Measurements from ENCODE around the gene FREM1.

The FREM1 gene

DNA sequence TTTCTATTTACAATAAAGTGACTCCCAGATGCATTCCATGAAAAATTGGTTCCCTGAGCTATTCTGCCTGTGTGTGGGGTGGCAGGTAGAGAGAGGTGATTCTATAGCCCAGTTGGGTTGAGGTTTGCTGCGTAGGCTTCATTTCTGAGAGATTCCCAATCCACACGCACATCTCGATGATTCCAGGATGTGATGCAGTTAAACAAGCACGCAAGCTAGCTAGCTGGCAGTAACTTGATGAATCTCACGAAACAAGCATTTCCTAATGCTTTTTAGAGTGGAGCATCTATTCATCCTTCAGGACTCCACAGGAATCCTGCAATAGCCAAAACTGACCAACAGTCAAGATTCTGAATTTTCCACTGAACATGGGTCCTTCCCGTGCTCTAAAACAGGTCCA lies 143.9 kb downstream of the FREM1 start:
- in situ Hi-C loops (cut with MboI; ENCODE audit: low sequenced_read_pairs) = no loop called here

DNA sequence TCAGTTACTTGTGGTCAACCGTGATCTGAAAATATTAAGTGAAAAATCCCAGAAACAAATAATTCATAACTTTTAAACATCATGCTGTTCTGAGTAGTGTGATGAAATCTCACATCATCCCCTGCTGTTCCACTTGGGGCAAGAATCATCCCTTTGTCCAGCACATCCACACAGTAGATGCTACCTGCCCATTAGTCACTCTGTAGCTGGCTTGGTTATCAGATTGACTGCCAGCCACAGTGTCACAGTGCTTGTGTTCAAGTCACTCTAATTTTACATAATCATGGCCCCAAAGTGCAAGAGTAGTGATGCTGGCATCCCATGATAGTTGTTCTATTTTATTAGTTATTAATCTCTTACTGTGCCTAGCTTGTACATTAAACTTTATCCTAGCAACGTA lies 148.6 kb downstream of the FREM1 start:
- in situ Hi-C loops (cut with MboI; ENCODE audit: low sequenced_read_pairs) = no loop called here

DNA sequence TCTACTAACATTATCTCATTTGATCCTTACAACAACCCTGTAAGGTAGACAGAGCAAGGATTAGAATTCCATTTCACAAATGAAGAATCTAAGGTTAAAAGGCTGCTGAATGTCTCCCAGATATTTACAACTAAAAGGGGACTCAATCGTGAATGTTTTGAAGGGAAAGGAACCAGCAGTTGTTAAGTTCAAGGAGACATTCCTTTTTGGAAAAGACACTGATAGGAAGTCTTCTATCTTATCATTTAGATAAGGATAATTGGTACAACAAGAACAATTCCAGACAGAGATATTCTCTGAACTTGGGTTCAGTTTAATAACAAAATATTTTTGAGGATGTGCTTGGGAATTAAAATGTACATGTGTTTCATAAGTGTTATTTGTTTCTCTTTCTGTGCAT lies 150.2 kb downstream of the FREM1 start:
- in situ Hi-C loops (cut with MboI; ENCODE audit: low sequenced_read_pairs) = no loop called here

DNA sequence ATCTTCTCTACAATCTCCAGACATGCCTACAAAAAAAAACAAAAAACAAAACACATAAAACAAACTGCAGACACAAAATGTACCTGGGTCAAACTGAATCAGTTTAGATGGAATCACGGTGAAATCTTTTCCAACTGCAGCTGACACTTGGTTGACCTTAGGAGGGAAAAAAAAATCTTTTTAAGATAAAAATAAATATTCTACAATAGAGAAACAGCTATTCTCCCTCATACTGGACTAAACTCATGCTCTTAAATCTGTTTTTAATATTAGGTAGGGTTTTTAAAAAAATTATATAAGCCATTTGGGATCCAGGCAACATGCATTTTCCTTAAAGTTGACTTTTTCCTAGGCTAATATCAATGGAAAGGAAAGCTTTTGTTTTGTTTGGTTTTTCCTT lies 153.9 kb downstream of the FREM1 start:
- in situ Hi-C loops (cut with MboI; ENCODE audit: low sequenced_read_pairs) = no loop called here

DNA sequence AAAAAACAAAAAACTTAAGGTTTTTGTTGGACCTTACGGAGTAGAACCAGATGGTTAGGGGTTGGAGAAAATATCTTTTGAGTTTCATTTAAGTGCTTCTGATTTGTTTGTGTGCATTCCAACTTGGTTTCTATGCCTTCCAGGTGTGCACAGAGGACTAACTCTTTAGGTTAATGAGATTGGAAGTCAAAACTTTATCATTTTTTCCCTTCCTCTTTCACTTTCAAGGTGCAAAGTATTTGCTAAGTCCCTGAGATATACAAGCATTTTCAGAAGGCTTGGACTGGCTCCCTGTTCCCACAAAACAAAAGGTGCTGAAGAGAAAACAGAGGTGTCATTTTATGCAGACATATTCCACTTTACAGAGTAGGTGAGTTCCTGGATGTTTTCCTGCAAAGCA lies 157.4 kb downstream of the FREM1 start:
- in situ Hi-C loops (cut with MboI; ENCODE audit: low sequenced_read_pairs) = no loop called here

DNA sequence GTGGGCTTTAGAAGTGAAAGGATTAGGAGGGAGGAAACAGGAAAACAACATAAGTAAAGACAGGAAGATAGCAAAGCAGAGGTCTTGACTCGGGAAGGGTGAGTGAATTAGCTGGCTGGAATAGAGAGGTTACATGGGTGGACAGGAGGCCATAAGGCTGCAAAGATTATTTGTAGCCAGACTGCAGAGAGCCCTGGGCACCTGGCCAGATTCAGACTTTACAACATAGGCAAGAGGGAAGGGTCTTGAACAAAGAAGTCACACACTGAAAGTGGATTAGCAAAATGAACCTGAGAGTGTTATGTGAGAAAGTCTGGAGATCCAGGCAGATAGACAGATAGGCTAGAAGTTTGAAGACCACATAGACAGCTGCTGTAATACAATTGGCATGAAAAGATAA lies 158.0 kb downstream of the FREM1 start:
- in situ Hi-C loops (cut with MboI; ENCODE audit: low sequenced_read_pairs) = no loop called here

DNA sequence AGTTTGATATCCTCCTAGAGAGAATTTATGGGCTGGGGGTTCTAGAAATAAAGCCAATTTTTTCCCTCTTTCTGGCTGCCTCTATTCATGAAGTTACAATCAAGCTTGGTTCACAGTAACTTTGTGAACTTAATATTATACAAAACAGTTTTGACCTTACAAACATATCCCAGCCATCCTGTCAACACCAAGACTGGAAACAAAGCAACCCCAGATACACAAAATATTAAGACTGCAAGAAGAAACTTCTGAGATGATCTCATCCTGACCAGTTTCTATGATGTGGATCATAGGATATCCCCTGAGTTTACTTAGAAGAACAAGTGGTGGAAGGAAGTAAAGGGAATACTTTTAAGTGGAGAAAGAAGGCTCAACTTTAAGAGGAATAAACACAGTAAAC lies 159.4 kb downstream of the FREM1 start:
- in situ Hi-C loops (cut with MboI; ENCODE audit: low sequenced_read_pairs) = no loop called here

DNA sequence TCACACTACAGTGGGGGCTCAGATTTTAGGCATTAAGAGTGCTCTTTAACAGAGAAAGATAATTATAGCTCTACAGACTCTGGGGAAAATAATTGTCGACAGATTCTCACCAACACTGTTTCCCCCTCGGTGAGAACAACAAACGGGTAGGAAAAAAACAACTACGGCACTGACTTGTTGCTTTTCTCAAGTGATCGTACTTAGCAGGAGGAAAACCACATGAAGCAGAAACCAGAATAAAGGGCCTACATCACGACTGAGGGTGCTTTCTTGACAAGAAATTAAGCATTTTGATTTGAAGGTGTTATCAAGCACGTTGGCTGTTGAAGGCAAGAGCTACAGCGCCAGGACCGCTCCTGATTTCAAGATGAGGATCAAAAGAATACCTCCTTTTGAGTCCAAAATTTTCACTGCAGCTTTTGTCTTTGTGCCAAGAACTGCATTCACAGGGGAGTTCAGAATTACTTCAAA lies 160.5 kb downstream of the FREM1 start:
- in situ Hi-C loops (cut with MboI; ENCODE audit: low sequenced_read_pairs) = no loop called here

DNA sequence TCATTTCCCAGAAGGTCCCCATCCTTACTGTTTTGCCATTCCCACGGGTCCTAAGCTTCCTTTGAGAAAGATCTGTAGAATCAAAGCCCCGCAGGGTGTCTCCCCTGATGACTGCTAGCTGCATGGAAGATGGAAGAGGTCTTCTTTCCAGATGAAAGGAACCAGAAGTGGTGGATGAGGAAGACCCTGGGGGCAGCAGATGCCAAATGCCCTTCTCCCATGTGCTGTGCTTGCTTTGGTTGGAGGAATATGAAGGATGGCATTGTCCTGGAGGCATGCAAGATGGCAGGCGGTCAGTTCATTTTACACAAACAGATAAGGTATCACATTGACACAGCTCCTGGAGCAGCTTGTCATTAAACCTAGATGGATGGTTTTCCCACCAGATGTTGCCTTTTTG lies 161.9 kb downstream of the FREM1 start:
- in situ Hi-C loops (cut with MboI; ENCODE audit: low sequenced_read_pairs) = no loop called here

DNA sequence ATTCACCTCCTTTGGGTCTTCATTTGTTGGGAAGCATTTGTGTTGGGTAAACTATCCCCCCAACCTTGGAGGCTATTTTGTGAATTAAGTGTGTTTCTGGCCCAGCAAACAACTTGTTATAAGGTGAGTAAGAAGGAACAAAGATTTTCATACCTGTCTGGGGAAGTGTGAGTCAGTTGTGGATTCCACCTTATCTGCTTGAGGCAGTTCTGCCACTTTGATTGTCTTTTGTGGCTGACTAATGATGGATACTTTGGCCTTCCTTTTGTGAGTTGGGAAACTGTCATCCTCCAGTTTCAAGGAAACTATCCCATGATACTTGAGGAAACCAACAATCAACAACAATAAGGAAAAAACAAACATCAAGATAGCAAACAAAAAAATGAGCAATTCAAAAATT lies 163.1 kb downstream of the FREM1 start:
- in situ Hi-C loops (cut with MboI; ENCODE audit: low sequenced_read_pairs) = no loop called here

DNA sequence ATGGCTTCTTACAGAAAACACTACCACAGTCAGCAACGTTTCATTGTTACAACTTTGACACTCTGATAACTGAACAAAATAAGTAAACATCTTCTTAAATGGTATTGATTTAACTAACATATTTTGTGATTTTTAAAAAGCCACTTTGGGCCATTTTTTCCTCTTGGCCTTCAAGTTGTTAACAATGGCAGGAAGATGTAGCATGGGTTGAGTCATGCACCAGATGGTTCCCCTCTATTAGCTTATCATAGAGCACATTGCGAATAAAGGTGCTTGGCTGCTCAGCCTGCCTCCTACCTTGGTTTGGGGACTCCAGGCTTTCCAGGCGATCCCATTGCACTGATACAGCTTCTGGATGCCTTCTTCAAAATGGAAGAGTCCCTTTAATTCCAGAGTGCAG lies 163.6 kb downstream of the FREM1 start:
- in situ Hi-C loops (cut with MboI; ENCODE audit: low sequenced_read_pairs) = no loop called here

DNA sequence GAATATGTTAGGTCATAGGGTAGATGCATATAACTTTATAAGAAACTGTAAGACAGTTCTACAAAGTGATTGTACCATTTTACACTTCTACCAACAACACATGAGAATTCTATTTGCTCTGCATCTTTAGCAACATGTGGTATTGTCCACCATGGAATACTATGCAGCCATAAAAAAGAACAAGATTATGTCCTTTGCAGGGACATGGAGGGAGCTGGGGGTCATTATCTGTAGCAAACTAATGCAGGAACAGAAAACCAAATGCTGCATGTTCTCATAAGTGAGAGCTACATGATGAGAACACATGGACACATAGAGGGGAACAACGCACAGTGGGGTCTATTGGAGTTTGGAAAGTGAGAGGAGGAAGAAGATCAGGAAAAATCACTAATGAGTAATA lies 165.5 kb downstream of the FREM1 start:
- in situ Hi-C loops (cut with MboI; ENCODE audit: low sequenced_read_pairs) = no loop called here

DNA sequence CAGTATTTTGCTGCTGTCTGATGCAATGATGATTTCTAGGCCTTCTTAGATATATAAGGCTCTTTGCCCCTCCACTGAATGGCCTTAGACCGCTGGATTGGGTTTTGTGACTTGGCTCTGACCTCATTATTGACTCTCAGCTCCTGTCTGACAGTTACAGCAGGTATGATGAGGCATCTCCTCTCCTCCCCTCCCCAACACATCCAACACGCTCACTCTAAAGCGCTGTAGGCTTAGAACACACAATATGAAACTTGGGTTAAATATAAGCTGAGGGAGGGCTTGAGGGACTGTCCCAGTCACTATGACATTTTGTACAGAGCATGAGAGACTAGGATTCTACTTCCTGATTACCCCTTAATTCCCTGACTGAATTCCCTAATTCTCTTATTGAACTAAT lies 168.9 kb downstream of the FREM1 start:
- in situ Hi-C loops (cut with MboI; ENCODE audit: low sequenced_read_pairs) = no loop called here

DNA sequence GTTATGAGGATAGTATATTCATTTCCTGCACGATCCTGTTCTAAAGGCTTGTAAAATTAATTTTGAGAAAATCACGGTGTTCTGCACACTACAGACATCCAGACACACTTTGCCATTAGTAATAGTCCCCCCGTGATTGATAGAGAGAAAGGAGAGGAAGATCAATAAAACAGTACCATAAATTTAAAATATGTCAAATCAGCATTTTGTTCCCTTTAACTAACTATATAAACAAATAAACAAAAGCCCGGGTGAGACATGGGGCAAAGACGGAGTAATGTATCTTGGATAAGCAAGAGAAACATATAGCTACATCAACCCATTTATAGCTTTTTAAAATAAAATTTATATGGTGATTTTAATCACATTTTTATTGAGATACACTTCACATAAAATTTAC lies 177.1 kb downstream of the FREM1 start:
- in situ Hi-C loops (cut with MboI; ENCODE audit: low sequenced_read_pairs) = no loop called here

DNA sequence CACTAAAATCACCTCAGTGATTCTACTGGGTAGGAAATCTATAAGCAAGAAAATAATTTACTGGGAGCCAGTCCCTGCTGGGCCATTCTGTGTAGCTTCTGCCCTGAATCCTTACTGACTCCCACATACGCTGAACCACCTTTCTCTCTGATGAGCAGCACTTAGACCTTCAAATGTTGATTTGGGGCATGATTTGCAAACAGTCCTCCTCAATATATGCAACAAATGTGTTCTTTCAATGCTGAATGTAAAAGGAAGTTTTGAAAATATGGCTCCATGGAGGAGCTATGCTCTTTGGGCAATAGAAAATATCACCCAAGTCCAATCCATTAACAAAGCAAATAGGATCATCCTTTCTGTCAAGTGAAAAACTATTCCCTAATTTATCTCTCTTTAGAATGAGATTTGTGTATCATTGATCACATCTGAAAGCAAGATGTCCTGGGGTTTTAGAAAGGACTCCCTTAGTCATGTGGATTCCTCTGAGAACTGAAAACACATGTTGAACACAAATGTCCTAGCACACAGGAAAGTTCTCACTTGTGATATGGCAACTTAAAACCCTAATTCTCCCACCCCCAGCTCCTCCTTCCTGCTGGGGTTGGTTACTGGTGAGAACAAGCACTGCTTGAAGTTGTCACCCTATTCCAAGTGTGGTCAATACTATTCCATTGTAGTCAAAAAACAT lies 178.8 kb downstream of the FREM1 start:
- in situ Hi-C loops (cut with MboI; ENCODE audit: low sequenced_read_pairs) = no loop called here

DNA sequence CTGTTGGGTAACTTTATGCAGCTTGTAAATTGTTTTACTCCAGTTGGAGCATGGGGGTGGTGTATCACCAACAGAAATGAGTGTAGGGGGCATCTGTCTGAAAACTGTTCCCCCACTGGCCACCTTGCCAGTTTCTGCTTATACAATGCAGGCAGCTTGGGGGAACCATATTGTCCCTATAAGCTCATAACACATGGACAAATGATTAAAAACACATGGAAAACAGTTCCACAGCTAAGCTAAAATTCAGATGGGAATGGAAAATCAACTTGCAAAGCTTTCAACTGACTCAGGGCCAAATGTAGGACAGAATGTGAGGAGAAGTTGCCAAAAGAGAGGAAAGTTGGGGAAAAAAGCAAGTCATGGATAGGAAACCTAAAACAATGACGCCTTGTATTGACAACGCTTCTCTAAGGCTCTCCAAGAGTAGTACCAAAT lies 179.7 kb downstream of the FREM1 start:
- in situ Hi-C loops (cut with MboI; ENCODE audit: low sequenced_read_pairs) = no loop called here

DNA sequence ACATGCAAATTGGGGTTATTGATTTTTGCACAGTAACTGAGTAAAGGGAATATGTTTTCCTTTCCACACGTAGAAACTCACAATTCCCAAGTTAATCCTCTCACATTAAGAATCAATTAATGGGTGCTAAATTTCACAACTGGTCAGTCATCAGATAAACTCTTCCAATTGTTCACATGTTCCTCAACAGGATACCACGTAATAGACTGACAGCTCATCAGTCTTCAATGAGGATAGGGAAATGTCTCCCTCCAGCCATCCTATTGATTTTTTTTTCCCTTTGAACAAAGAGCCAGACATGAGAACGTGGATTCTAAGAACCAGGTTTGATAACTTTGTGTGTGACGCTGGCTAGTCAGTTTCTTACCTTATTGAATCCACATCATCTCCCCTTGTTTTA lies 186.9 kb downstream of the FREM1 start:
- in situ Hi-C loops (cut with MboI; ENCODE audit: low sequenced_read_pairs) = no loop called here

DNA sequence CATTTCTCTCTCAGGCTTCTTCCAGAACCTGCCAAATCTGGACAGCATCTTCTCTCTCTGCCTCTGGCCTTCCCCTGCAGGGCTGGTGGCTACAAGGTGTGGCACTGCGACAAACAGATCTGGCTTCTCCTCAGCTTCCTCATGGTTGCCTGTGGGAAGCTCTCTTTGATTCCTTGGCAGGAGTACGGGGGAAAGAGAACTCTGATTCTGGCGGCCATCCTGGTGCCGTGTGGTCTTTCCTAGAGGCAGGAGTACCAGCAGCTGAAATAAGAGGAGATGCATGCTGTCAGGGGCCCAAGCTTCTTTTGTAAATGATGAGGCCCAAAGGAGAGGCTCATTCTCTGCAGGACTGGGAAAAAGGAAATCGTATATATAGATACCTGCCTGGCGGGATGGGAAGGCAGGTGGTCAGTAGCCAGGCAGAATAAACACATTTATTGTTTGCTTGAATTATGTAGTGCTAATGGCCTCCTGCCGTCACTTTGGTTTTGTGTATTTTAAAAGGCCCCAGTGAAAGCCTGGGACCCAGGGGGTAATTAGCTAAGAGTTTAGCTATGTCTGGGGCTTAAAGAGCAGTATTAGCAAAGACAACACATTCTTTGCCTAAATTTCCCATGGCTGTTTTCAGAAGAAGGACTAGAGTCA lies 187.7 kb downstream of the FREM1 start, which contains the start of gene CER1:
CER1 (minus strand) TSS at position 343 of the 645 bp plus-strand sequence; CDS start at position 282, 61 bp downstream.
- in situ Hi-C loops (cut with MboI; ENCODE audit: low sequenced_read_pairs) = no loop called here

DNA sequence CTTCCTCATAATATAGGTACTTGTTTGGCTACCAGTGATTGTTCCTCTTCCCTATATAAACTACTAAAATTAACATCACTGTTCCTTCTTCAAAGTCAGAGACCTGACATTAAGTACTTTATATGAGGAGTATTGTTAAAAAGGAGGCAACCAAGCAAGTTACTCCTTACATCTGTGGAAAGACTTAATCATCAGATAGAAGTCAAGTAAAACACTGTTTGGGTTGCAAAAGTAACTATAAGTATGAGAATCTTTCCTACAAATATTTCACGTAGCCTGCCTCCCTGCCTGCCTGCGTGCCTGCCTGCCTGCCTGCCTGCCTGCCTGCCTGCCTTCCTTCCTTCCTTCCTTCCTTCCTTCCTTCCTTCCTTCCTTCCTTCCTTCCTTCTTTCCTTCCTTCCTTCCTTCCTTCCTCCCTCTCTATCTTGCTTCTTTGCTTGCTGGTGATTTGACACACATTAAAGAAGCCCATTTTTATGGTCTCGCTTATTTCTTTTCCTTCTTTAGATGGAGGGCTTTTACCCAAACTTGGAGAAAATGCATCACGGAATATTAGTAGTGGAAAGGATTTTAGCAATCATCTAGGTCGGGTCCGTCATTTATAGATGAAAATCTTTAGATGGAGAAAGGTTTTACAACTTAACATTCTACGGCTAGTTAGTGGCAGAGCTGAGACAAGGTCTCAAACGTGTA lies 190.9 kb downstream of the FREM1 start:
- in situ Hi-C loops (cut with MboI; ENCODE audit: low sequenced_read_pairs) = no loop called here

DNA sequence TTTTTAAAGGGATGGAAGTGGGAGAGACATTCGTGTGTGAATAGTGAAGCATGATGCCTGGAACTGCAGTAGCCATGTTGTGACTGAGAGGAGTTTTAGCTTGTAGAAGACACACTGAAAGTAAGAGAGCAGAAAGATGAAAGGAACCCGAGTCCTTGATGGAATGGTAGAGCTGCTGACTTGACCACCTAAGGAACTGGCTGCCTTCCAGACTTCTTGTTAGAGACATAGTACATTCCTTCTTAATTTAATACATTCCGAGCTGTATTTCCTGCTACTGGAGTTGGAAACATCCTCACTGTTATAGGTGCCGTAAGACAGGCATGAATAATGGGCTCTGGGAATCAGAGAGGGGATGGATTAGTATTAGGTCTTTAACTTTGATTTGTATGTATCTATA lies 195.1 kb downstream of the FREM1 start:
- in situ Hi-C loops (cut with MboI; ENCODE audit: low sequenced_read_pairs) = no loop called here

DNA sequence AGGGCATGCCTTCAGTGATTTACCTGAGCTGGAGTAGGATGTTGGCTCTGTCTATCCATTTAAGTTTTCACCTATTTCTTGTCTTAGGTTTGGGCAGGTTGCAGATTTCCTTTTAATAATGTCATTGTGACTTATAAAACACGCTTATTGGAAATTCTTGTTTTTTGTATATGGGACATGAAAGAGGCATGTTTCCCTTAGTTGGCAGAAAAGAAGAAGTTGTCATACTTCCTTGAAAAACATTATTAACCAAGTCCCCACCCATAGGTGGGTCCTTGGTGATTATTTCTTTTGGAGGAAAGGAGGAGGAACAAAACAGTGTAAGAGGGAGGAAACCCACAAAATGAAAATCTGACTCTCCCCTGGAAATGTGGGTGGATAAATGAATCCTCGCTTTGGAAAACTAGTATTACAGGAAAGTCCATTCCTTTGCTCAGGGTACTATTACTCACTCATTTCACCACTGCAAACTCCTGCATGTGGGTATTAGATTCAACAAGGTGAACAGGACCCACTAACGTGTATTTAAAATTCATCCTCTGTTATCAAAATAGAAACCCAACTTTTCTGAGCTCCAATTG lies 197.0 kb downstream of the FREM1 start:
- in situ Hi-C loops (cut with MboI; ENCODE audit: low sequenced_read_pairs) = no loop called here

DNA sequence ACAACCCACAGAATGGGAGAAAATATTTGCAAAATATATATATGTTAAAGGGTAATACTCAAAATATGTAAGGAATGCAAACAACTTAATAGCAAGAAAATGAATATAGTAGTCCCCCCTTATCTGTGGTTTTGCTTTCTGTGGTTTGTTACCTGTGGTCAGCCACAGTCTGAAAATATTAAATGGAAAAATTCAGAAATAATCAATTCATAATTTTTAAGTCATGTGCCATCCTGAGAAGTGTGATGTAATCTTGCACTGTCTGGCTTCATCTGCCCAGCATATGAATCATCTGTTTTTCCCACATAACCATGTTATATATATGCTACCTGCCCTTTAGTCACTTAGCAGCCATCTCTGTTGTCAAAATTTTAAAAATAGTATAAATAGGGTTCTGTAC lies 199.4 kb downstream of the FREM1 start:
- in situ Hi-C loops (cut with MboI; ENCODE audit: low sequenced_read_pairs) = no loop called here

All from HL-60/S4 treated with retinoic acid at 250 ng/mL for 4 days and 3 days (cell line).